A549 treated with Hydrocortisone at 1 μM for 4 hours (cell line): Measurements from ENCODE around the gene MAP1LC3B. TPM values are rescaled to one million over a fixed set of nuclear protein-coding genes. Genes with fewer than 3 reads are reported as not detected.

Experiments used
- total RNA-seq: library from RNA; stranded (reverse); fragments of 200-300 nt; extraction: Qiagen RNA extraction; gene quantifications from 5 replicates; pipeline ENCODE4 v1.2.3, GENCODE V29; 2022

Gene MAP1LC3B
- 80.9 to 91.7 TPM (median 83.4 TPM) in 5 replicates for total RNA-seq

GRCh38 chr16:87391950-87392820 lies at the start of gene MAP1LC3B:
MAP1LC3B (plus strand) TSS chr16:87392336; CDS start chr16:87392428, 92 bp downstream.

GRCh38 chr16:87383505-87384161 lies 8.5 kb upstream of the MAP1LC3B start, which contains the start of gene FBXO31:
FBXO31 (minus strand) TSS chr16:87383776; CDS start chr16:87383744, 32 bp downstream.

Other genes starting within 250 kb of the MAP1LC3B start
- 4.8 to 7.6 TPM (median 7.0 TPM) in 5 replicates for gene C16orf95, start 74.9 kb upstream of the MAP1LC3B start, total RNA-seq
- gene FBXO31, start 8.6 kb upstream of the MAP1LC3B start, total RNA-seq = 22.3 to 27.1 TPM (median 25.8 TPM) in 5 replicates
- gene ZCCHC14, start 100.7 kb downstream of the MAP1LC3B start, total RNA-seq = 6.5 to 8.8 TPM (median 8.2 TPM) in 5 replicates
- 1.9 to 2.5 TPM (median 1.9 TPM) in 5 replicates for gene JPH3, start 210.2 kb downstream of the MAP1LC3B start, total RNA-seq